OCI-LY1 (cell line): ENCODE results near the gene SDC3.

Experiments used
- H2AFZ ChIP-seq: fragments of 200-600 bp; sonication (generic), shearing (Covaris generic); 2 replicates; pipeline ENCODE4 v1.6.0; 2014; ENCODE audit warnings: antibody characterized with exemption, mild to moderate bottlenecking, low read length
- H3F3A ChIP-seq: fragments of 200-600 bp; sonication (generic), shearing (Covaris generic); 2 replicates; pipeline ENCODE4 v1.6.0; 2014; ENCODE audit warnings: mild to moderate bottlenecking, antibody characterized with exemption, low read length, moderate library complexity; ENCODE audit not compliant: insufficient read depth
- H3K27ac ChIP-seq: fragments of 200-600 bp; sonication (generic); 2 replicates; pipeline ENCODE4 v1.5.1; 2014; ENCODE audit warnings: low read length, mixed run types, mild to moderate bottlenecking, low read depth; ENCODE audit not compliant: poor library complexity, severe bottlenecking
- H3K27me3 ChIP-seq: fragments of 200-600 bp; sonication (generic); 2 replicates; pipeline ENCODE4 v1.6.0; 2014; ENCODE audit warnings: antibody characterized with exemption, mild to moderate bottlenecking, low read length, moderate library complexity; ENCODE audit not compliant: insufficient read depth
- H3K36me3 ChIP-seq: fragments of 200-600 bp; sonication (generic); 2 replicates; pipeline ENCODE4 v1.6.1; 2014; ENCODE audit warnings: mild to moderate bottlenecking, antibody characterized with exemption, low read length, moderate library complexity, mixed read lengths; ENCODE audit not compliant: insufficient read depth
- H3K4me1 ChIP-seq: fragments of 200-600 bp; sonication (generic); 2 replicates; pipeline ENCODE4 v1.5.1; 2014; ENCODE audit warnings: mild to moderate bottlenecking, low read length, moderate library complexity; ENCODE audit not compliant: insufficient read depth, severe bottlenecking
- H3K4me2 ChIP-seq: fragments of 200-600 bp; sonication (generic), shearing (Covaris generic); 2 replicates; pipeline ENCODE4 v1.6.1; 2014; ENCODE audit warnings: low read length
- H3K4me3 ChIP-seq: fragments of 200-600 bp; sonication (generic); 2 replicates; pipeline ENCODE4 v1.5.1; 2014; ENCODE audit warnings: low read length, low read depth, mild to moderate bottlenecking, mixed read lengths; ENCODE audit not compliant: poor library complexity, severe bottlenecking
- H3K79me2 ChIP-seq: fragments of 200-600 bp; shearing (Covaris generic); 2 replicates; pipeline ENCODE4 v1.6.1; 2016; ENCODE audit warnings: mixed run types, low read length, mixed read lengths; ENCODE audit not compliant: insufficient read depth
- H3K9ac ChIP-seq: fragments of 200-600 bp; sonication (generic), shearing (Covaris generic); 2 replicates; pipeline ENCODE4 v1.6.1; 2014; ENCODE audit warnings: mild to moderate bottlenecking, low read length, mixed read lengths
- H3K9me2 ChIP-seq: fragments of 200-600 bp; sonication (generic), shearing (Covaris generic); 2 replicates; pipeline ENCODE4 v1.6.1; 2014; ENCODE audit warnings: low read depth, mild to moderate bottlenecking, low read length, mixed read lengths
- H3K9me3 ChIP-seq: fragments of 200-600 bp; shearing (Covaris generic); 2 replicates; pipeline ENCODE4 v1.6.1; 2014; ENCODE audit warnings: low read length, mixed read lengths
- H4K20me1 ChIP-seq: fragments of 200-600 bp; sonication (generic), shearing (Covaris generic); 2 replicates; pipeline ENCODE4 v1.6.0; 2016; ENCODE audit warnings: mild to moderate bottlenecking, low read length; ENCODE audit not compliant: insufficient read depth
- EZH2 ChIP-seq: fragments of 200-600 bp; sonication (generic), shearing (Covaris generic); IDR thresholded peaks from 2 replicates; pipeline ENCODE4 v1.8.0; 2017; ENCODE audit warnings: borderline replicate concordance, mixed run types, mild to moderate bottlenecking, antibody characterized with exemption, low read length, moderate library complexity, mixed read lengths
- TF ChIP-seq, protein P1 (sequence below): fragments of 200-600 bp; sonication (generic), shearing (Covaris generic); IDR thresholded peaks from 2 replicates; pipeline ENCODE4 v1.5.1; 2017; ENCODE audit warnings: mild to moderate bottlenecking, antibody characterized with exemption, low read length, moderate library complexity, mixed read lengths

Gene SDC3

GRCh38 chr1:30847358-30847972 is 61.1 kb downstream of the SDC3 start:
- H3K4me2 ChIP-seq, result no peak overlapping the region
- H4K20me1 ChIP-seq, result no peaks in the 10 kb centered on the region
- H3K9me2 ChIP-seq, result no peaks in the 10 kb centered on the region
- TF ChIP-seq, protein P1, sequence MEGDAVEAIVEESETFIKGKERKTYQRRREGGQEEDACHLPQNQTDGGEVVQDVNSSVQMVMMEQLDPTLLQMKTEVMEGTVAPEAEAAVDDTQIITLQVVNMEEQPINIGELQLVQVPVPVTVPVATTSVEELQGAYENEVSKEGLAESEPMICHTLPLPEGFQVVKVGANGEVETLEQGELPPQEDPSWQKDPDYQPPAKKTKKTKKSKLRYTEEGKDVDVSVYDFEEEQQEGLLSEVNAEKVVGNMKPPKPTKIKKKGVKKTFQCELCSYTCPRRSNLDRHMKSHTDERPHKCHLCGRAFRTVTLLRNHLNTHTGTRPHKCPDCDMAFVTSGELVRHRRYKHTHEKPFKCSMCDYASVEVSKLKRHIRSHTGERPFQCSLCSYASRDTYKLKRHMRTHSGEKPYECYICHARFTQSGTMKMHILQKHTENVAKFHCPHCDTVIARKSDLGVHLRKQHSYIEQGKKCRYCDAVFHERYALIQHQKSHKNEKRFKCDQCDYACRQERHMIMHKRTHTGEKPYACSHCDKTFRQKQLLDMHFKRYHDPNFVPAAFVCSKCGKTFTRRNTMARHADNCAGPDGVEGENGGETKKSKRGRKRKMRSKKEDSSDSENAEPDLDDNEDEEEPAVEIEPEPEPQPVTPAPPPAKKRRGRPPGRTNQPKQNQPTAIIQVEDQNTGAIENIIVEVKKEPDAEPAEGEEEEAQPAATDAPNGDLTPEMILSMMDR, result no peak
- TF ChIP-seq EZH2, result no peak
- H3F3A ChIP-seq, result no peaks in the 10 kb centered on the region
- no peak overlapping the region for H3K9ac ChIP-seq
- no peak overlapping the region for H3K27ac ChIP-seq
- no peaks in the 10 kb centered on the region for H3K4me1 ChIP-seq
- H3K79me2 ChIP-seq, result no peaks in the 10 kb centered on the region
- no peaks in the 10 kb centered on the region for H3K9me3 ChIP-seq
- H3K4me3 ChIP-seq, result no peak overlapping the region
- H3K36me3 ChIP-seq, result no peaks in the 10 kb centered on the region
- no peak overlapping the region for H2AFZ ChIP-seq
- H3K27me3 ChIP-seq, result peaks cover 5% of the 10 kb centered on the region; the same call in 1 of the 2 replicates

DNA sequence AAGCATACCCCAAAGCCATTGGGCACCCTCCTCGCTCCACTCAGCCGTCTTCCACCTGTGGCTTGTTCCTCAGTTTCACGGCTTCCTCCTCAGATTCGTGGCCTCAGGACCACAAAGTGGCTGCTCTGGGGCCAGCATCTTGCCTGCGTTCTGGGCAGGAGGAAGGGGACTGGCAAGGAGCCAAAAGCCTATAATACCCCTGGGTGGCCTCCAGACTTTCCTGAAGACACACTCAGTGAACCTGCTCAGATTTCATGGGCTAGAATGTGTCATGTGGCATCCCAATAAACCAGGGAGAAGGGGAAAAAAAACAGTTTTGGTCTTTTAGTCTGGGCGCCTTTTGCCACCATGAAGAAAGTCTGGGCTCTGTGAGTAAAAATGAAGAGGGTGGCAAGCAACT is 62.0 kb downstream of the SDC3 start:
- Histone ChIP-seq H3K27me3 (peaks cover 5% of the 10 kb centered on the region; the same call in 1 of the 2 replicates), H4K20me1 (no peaks in the 10 kb centered on the region), H3K36me3 (no peaks in the 10 kb centered on the region), H3K4me2 (no peak overlapping the region), H3K4me3 (no peak overlapping the region), H2AFZ (no peak overlapping the region), H3K4me1 (no peaks in the 10 kb centered on the region), H3F3A (no peaks in the 10 kb centered on the region), H3K9me2 (no peaks in the 10 kb centered on the region), H3K9ac (no peak overlapping the region), H3K79me2 (no peaks in the 10 kb centered on the region), H3K9me3 (no peaks in the 10 kb centered on the region), H3K27ac (no peak overlapping the region)
- TF ChIP-seq, protein P1, result no peak
- TF ChIP-seq EZH2, result no peak

DNA sequence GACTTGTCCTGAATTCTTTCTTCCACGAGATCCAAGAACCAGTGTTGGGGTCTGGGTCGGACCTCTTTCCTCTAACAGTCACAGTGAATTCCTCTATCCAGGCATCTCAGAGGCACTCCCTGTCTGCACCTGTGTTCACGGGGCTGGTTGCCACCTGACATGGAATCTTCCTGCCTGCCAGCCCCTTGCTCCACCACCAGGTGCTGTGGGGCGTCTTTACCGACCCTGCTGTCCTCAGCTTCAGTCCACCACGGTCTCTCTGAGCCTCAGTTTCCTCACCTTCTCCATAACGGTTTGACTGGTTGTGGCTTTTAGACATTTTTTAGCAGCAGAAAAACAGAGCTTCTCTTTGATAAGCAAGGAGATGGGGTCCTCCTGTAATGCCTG is 62.7 kb downstream of the SDC3 start:
- Histone ChIP-seq H3K27me3 (peaks cover 5% of the 10 kb centered on the region; the same call in 1 of the 2 replicates), H4K20me1 (no peaks in the 10 kb centered on the region), H3K4me1 (no peaks in the 10 kb centered on the region), H3K27ac (no peak overlapping the region), H3K4me3 (no peak overlapping the region), H3K9me3 (no peaks in the 10 kb centered on the region), H3F3A (no peaks in the 10 kb centered on the region), H2AFZ (no peak overlapping the region), H3K9ac (no peak overlapping the region), H3K36me3 (no peaks in the 10 kb centered on the region), H3K4me2 (no peak overlapping the region), H3K9me2 (no peaks in the 10 kb centered on the region), H3K79me2 (no peaks in the 10 kb centered on the region)
- no peak for TF ChIP-seq EZH2
- TF ChIP-seq, protein P1, result no peak
